Fibroblast of skin of left quadriceps (primary cell): ENCODE measurements around the gene KIF4A.
"Not testable (repeated sequence)": the region's sequence is repeated elsewhere in the genome, so short reads cannot be mapped to it uniquely, and the experiment has no call there.

ENCODE experiments used
- DNase-seq, 2 experiments: peaks; one replicate each; pipeline ENCODE4 v3.0.0-alpha.2; 2013; ENCODE audit warnings: low read depth in 2 of 2

KIF4A gene

DNA sequence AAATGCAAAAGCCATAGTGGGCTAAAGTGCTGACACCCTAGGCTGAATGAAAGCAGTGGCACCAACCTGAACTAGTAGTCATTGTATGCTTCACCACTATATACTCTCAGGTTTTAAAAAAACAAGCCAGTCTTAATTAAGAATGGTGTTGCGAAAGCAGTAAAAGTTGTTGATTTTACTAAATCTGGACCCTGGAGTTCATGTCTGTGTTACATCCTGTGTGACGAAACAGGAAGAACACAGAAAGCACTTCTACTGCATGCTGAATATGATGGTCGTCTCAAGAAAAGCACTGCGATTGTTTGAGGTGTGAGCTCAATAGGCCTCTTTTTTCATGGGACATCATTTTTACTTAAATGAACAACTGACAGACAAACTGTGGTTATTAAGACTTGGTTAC, 109.0 kb downstream of the KIF4A start:
- DNase-seq, result peak; percentile 5 to 16

DNA sequence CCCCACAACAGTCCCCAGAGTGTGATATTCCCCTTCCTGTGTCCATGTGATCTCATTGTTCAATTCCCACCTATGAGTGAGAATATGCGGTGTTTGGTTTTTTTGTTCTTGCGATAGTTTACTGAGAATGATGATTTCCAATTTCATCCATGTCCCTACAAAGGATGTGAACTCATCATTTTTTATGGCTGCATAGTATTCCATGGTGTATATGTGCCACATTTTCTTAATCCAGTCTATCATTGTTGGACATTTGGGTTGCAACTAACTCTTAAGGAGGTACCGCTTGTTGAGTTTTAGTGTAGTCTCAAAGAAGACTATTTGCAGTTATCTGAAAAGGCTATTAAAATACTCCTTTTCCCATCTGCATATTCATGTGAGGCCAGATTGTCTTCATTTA, 110.3 kb downstream of the KIF4A start:
- DNase-seq, result not testable (repeated sequence)

DNA sequence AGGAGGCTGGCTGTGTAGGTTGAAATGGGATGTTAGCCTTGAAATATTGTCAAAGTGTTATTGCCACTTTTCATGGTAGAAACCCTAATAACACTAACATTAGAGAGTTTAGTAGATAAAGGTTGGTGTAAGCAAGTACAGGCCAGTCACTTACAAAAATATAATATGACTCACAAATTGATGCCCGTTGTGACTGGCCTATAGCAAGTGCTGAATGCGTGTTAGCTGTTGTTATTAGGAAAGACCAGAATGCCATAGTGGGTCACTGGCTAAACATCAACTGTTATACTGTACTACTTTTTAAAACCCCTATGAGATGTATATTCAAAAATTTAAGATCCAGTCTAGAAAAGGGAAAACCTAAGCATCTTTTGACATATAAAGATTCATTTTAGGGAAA, 112.8 kb downstream of the KIF4A start:
- DNase-seq, result no peak

DNA sequence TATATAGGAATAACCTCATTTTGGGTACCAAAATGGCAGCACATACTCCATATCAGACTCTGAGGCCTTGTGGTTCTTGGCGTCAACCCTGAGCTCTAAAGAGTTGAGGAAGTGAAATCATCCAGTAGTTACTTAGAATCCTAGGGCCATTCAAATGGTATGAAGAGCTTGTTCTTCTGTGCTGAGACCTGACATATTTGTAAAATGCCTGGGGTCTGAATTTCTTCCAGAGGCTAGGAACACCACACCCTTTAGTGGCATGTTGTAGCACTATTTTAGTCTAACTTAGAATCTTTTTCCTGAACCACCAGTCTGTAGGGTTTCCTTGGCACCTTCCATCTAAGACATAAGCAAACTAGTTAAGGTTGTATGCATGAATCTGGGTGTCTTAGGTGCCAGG, 115.1 kb downstream of the KIF4A start:
- no peak for DNase-seq

DNA sequence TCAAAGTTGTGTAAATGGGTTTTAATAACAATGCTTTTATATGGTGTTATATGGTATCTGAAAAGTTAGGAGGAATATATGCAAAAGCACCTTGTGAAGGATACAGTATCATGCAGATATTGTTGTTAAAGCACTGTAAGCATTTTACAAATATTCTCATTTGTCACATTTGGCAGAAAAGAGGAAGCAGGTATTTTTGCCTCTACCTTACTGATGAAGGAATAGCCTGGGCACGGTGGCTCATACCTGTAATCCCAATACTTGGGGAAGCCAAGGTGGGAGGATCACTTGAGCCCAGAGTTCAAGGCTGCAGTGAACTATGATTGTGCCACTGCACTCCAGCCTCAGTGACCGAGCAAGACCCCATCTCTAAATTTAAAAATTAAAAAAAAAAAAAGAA, 121.0 kb downstream of the KIF4A start:
- no peak for DNase-seq

DNA sequence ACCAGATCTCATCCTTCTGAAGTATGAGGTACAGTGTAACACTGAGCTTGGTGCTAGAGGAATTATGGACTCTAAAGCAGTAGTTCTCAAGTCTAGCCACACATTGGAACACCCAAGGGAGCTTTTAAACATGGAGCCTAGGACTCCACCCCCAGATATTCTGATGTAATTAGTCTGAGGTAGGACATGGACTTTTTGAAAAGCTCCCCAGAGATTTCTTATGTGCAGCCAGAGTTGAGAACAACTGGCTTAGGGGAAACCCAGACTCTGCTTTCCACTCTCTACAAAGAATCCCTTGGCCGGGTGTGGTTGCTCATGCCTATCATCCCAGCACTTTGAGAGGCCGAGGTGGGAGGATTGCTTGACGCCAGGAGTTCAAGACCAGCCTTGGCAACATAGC, 121.6 kb downstream of the KIF4A start:
- no peak for DNase-seq

DNA sequence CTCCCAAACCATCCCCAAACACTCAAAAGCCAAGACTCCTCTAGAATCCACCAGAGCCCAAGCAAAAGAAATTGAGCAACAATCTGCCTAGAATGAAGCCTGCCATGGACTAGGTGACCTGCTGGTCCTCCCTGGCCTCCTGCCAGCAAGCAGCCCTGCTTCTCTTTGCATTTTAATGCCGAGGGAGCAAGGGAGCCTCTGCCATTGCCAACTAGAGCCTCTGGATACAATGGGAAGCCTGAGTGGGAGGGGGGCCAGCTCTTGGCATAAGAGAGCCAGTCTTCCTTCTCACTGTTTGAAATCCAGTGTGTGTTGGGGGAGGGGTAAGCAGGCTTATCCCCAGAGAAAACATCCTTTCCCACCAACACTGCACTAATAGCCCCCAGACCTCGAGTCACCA, 131.7 kb downstream of the KIF4A start:
- no peak for DNase-seq

DNA sequence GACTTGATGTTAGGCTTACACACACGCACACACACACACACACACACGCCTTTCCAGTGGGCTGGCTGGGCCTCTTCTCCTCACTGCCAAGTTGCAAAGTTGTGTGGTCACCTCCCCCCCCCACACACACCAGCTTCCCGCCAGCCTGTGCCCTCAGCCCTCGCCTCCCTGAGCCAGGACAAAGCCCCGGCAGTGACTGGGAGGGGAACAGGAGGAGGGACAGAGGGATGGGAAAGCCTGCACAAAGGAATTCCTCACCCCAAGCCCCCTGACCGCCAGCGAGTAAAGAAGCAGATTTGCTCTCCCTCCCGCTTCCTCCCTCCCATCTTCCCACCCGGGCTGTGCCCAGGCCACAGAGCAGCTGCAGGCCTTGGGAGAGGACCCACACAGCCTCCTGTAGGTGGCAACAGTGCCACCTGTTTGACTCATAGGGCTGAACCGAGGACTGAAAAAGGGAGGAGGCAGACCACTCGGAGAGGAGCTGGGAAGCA, 133.0 kb downstream of the KIF4A start, which contains the start of gene GDPD2:
Gene GDPD2, plus strand, starts transcription at position 464 of the 491 bp plus-strand sequence. CDS start 1,671 bp downstream, outside the sequence.
- no peak for DNase-seq

DNA sequence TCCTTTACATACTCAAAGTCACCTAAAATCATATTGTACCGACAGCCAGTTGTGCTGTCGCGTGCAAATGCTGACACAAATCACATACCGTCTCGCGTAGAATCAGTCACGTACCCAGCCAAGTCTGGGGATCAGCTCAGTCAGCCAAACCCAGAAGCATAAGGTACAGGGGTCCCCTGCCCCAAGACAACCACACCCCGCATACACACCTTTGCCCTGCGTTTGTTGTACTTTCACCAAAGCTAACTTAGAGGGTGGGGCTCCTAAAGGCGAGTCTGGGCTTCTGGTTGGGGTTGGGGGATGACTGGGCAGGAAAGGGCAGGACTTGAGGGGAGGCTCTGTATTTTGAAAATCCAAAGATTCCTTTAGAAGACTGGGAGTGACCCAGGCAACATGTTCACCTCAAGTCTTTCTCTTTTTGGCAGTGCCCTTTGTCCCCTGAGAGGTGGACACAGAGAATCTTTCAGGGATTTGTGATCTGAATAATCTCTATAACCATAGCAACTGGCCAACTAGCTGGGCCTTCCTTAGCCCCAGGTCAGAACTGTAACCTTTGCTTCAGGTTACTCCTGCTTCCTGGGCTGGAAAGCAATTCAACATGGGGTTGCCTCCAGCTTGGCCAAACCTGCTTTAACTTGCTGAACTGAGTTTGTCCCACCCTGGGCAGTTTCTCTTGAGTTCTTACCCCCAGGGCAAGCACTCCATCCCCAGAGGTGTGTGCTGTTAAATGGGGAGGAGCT, 134.2 kb downstream of the KIF4A start:
- DNase-seq, result no peak

DNA sequence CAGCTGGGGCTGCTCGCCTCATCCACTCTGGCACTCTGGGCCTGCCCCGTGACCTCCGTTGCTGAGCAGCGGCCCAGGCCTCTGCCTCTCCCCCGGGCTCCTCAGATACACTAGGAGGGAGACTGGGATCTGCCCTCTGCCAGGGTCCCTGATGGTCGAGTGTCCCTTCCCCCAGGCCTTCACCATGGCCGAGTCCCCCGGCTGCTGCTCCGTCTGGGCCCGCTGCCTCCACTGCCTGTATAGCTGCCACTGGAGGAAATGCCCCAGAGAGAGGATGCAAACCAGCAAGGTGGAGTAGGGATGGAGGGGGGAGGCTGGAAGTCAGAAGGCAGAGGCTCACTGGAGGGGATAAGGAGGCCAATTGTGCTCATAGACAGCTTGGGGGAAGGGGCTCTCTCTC, 134.9 kb downstream of the KIF4A start:
- DNase-seq, result no peak

DNA sequence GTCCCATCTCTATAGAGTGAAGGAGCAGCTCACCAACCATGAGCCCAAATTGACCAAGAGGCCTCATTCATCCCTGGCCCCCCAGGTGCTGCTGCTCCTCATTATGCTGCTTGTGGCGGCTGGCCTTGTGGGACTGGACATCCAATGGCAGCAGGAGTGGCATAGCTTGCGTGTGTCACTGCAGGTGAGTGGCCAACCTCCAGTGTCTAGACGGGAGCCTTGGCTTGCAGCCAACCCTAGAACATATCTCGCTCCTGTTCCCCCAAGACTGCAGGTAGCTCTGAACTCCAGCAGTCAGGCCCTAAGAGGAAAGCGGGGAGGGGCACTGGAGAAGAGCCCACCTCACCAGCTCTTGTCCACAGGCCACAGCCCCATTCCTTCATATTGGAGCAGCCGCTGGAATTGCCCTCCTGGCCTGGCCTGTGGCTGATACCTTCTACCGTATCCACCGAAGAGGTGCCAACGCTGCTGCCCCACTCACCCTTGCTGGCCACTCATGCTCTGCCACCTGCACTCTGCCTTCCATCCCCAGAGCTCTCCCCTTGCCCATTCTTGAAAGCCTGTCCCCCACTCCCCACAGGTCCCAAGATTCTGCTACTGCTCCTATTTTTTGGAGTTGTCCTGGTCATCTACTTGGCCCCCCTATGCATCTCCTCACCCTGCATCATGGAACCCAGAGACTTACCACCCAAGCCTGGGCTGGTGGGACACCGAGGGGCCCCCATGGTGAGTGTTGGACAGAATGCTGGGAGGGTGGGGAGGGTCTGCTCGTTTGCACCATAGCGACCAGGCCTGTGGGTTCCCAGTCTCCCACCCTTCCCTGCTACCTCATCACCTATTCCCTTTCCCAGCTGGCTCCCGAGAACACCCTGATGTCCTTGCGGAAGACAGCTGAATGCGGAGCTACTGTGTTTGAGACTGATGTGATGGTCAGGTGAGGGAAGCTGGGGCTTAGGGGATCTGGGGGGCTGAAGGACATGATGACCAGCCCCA, 136.7 kb downstream of the KIF4A start:
- DNase-seq, result no peak

DNA sequence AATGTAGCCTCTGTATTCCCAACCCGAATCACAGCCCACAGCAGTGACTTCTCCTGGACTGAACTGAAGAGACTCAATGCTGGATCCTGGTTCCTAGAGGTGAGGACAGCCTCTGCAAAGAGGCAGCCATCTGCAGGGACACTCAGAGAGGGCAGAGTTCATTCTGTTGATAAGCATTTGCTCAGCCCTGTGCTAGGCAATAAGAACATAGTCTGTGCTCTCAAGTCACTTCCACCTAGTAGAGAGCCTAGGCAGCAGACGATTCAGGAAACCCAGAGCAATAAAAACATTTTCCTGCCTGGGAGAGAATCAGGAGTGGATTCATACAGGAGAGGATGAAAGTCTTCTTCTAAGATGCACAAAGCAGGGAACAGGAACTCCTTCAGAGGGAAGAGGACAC, 137.5 kb downstream of the KIF4A start:
- no peak for DNase-seq

DNA sequence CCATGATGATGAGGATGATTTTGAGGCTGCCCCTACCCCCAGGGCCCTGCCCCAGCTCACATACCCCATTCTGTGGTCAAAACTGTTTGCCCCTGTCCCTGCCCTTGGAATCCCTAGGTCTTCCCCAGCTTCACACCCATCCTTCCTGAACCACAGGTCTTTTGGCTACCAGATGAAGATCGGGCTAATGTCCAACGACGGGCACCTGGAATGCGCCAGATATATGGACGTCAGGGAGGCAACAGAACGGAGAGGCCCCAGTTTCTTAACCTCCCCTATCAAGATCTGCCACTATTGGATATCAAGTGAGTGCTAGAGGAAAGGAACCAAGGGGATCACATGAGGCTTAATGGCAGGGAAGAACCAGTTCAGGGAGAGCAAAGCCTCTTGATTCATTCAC, 139.9 kb downstream of the KIF4A start:
- DNase-seq, result no peak

DNA sequence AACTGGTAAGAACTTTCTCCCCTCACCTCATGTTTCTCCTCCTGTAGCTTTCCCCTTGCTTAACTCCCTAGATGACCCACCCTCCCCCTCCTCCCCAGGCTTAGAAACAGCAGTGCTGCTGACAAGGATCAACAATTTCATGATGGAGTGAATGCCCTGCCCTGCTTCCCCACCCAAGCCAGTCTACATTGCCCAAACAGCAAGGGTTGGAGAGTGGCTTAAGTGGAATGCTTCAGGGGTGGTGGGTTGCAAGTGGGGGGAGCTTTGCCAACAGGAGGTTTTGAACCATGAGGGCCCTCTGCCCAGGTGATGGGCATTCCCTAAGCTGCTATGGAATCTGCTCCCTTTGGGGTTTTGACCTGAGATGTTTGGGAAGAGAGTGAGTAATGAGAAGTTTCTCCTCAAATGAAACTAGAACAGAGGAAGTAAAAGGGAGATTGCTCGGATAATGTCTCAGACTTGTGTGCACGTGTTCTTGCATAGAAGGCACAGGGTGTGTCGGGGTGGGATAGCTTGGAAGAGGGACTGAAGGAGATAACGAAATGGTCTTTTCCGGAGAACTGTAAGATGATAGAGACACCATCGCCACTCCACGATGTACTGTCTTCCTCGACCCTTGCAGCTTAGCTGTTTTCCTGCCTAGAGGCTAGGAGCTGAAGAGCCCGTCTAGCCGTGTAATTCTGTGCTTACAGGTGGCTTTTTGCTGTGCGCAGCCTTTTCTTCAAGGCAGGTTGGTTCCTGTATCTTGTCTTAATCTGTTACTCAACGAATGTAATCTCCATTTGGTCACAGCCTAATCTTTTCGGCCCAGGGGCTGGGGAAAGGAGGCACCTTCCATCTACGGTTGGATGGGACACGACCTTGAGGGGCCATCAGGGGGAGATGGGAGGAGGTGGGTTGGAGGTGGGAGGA, 143.3 kb downstream of the KIF4A start:
- no peak for DNase-seq

DNA sequence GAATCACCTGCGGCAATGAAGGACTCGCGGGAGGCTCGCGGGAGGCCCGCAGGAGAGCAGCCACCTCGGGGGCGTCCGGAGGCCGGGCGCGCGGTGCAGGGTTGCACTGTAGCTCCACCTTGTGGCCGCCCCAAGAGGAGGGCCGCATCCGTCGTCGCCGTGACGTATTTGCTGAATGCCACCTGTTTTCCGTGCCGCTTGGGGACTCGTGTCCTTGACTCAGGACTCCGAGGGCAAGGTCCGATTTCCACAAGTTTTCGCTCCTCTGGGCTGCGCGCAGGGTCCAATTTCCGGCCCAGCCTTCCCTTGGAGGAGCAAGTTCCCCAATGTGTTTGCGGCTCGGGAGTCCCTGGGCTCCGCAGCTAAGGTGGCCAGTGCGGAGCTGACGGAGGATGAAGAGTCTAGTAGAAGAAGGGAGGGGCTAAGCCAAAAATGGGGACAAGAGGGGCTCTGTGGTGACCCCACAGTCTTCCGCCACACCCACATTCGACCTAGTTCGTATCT, 144.0 kb downstream of the KIF4A start:
- no peak for DNase-seq

DNA sequence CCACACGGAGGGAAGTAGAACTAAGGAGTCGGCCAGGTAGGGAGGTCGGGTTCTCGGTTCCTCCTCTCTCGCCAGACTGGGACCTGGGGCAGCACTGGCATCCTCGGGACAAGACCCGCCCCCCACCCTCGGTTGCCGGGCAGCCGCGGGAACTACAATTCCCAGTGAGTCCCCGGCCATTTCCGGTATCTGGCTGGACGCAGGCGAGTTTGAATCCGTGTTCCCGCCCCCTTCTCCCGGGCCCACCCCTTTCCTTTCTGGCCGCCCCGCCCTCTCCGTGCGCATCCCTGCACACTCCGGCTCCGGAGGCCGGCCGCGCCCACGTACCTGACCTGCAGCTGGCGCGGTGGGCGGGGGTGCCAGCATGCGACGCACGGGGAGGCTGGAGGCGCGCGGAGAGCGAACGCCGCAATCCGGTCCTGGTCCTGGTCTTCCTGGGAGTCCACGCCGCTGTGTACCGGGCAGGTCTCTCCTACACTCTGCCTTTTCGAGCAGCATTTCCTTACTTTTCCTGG, 144.5 kb downstream of the KIF4A start:
- peak in 1 of 2 experiments; percentile 40 for DNase-seq

DNA sequence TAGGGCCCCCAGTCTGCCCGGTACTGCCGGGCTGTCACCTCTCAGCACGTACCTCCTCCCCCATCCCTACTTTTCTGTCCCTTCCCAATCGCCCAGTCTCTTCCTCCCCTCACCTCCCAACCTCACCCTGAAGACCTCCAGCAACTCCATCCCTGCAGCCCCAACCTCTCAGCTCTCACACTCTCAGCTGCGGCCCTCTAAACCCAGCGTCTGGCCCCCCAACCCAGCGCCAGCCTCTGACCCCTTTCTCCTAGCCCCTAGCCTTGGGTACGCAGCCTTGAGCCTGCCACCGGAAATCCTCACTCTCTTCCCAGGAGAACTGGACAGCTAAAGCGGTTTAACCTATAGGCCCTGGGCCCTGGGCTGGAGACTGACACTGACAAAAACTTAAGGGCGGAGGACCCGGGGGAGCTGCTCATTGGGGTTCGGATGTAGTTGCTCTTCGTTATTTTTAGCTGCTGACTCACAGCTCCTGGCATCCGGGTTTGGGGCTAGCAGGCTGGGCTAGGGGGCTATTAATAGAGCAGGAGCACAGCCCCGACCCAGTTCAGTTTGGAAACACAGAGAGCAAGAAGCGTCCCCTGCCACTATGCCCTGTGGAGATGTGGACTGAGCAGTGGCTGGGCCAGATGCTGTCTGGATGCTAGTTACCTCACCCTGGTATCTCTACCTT, 145.1 kb downstream of the KIF4A start:
- DNase-seq, result no peak

DNA sequence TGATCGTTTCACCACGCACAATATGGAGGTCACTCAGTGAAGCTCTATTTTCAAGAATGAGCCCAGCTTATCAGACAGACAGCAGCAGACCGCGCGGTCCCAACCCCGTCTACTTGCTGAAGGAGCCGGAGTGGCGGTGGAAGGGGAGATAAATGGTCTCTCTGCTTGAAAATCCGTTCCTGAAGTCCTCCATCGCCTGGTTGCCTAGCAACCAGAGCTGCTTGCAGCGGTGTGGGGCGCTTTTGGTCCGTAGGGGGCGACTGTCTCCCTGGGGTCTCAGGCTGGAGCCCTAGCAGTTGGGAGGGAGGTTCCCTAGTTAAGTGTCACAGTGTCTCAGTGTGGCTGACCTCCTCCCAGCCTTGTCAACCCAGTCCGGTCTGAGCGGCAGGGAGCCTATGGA, 146.4 kb downstream of the KIF4A start:
- DNase-seq, result no peak

DNA sequence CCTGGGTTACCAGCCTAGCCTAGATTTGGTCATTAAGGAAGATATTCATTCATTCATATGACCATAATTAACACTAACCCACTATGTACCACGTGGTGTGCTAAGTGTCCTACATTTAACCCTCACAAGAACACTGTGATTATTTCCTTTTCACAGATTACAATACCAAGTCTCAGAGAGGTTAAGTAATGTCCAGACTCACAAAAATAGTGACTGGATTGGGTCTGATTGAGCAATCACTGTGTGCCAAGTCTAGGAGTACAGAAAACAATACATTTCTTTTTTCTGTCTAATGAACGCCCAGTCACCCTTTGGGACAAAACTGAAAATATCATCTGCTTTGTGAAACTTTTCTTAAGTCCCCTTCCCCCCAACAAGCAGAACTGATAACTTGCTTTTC, 147.1 kb downstream of the KIF4A start:
- no peak for DNase-seq

DNA sequence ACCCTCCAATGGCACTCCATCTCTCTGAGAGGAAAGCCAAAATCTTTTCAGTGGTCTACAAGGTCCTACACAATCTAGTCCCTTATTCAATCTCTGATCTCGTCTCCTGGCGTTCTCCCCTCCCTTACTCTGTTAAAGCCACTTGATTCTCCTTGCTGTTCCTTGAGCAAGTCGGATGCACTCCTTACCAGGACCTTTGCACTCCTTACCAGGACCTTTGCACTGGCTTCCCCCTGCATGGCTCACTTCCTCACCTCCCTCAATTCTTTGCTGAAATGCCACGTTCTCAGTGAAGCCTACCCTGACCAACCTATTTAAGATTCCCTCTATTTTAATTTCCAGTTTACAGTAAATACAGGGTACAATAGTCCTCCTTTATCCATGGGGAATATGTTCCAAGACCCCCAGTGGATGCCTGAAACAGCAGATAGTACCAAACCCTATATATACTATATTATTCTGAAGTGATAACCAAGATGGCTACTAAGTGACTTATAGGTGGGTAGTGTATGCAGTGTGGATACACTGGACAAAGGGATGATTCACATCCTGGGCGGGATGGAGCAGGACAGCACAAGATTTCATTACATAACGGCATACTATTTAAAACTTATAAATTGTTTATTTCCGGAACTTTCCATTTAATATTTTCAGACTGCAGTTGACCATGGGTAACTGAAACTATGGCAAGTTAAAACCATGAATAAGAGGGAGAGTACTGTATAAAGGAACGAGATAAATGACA, 148.2 kb downstream of the KIF4A start:
- no peak for DNase-seq
